ENCODE measurements around the gene TPX2.
A peak's percentile ranks its signal among the peaks of the same experiment; 100 is the strongest.

Gene TPX2

GRCh38 chr20:31698803-31699718 is 40.0 kb upstream of the TPX2 start (continued):
- TF ChIP-seq TCF7L2 (IDR thresholded peaks at IDR 0.05; ENCODE audit: borderline replicate concordance, low read depth, low read length) (no peak), ZNF76 (tag by site-specific recombination; IDR thresholded peaks at IDR 0.05; ENCODE audit: borderline replicate concordance, low read depth) (no peak), PRDM10 (tag by site-specific recombination; IDR thresholded peaks at IDR 0.05) (peak; percentile 78), ZNF529 (tag by site-specific recombination; IDR thresholded peaks at IDR 0.05; ENCODE audit: insufficient replicate concordance) (no peak), REPIN1 (tag by site-specific recombination; IDR thresholded peaks at IDR 0.05; ENCODE audit: low read depth) (no peak), GFI1B (tag by site-specific recombination; IDR thresholded peaks at IDR 0.05) (no peak), ZNF221 (tag by site-specific recombination; IDR thresholded peaks at IDR 0.05; ENCODE audit: borderline replicate concordance) (no peak), ZFP69B (tag by site-specific recombination; IDR thresholded peaks at IDR 0.05) (no peak), BCL11B (tag by site-specific recombination; IDR thresholded peaks at IDR 0.05; ENCODE audit: low read depth) (no peak), ZNF639 (tag by site-specific recombination; IDR thresholded peaks at IDR 0.05) (no peak), ZNF112 (tag by site-specific recombination; IDR thresholded peaks at IDR 0.05) (no peak), KLF7 (tag by site-specific recombination; IDR thresholded peaks at IDR 0.05; ENCODE audit: borderline replicate concordance) (no peak), ZNF776 (tag by site-specific recombination; IDR thresholded peaks at IDR 0.05; ENCODE audit: borderline replicate concordance) (no peak), KLF17 (tag by site-specific recombination; IDR thresholded peaks at IDR 0.05) (no peak), MZF1 (tag by site-specific recombination; IDR thresholded peaks at IDR 0.05; ENCODE audit: borderline replicate concordance) (no peak), ZFHX2 (tag by site-specific recombination; conservative IDR thresholded peaks at IDR 0.05) (no peak), ZNF580 (tag by site-specific recombination; IDR thresholded peaks at IDR 0.05) (no peak), TRIM28 (IDR thresholded peaks at IDR 0.05; ENCODE audit: borderline replicate concordance, low read length) (peak; percentile 24; the same call in 1 of the 2 replicates), TSHZ1 (tag by site-specific recombination; IDR thresholded peaks at IDR 0.05; ENCODE audit: borderline replicate concordance) (no peak), ZNF510 (tag by site-specific recombination; IDR thresholded peaks at IDR 0.05; ENCODE audit: insufficient replicate concordance) (no peak), INSM2 (tag by site-specific recombination; IDR thresholded peaks at IDR 0.05) (no peak), SP2 (tag by site-specific recombination; IDR thresholded peaks at IDR 0.05) (no peak), ZNF433 (tag by site-specific recombination; IDR thresholded peaks at IDR 0.05; ENCODE audit: low read depth) (no peak), OVOL3 (tag by site-specific recombination; IDR thresholded peaks at IDR 0.05) (no peak), ZNF398 (tag by site-specific recombination; IDR thresholded peaks at IDR 0.05) (no peak)
